GM18951 (cell line): Measurements from ENCODE around the gene NTN5.

Experiments
- POLR2A ChIP-seq: IDR thresholded peaks from 4 replicates; pipeline ENCODE4 v1.6.1; 2011; ENCODE audit warnings: mild to moderate bottlenecking; ENCODE audit not compliant: insufficient read length, insufficient read depth; ENCODE audit errors: extremely low read depth
- in situ Hi-C: fragments of 300-500 bp; cut with MboI; formaldehyde crosslinking; loops from one replicate; pipeline ENCODE4 v1.12.0; 2022; ENCODE audit warnings: low sequenced_read_pairs, mixed read lengths, inconsistent platforms; ENCODE audit not compliant: unreplicated experiment

Gene NTN5

GRCh38 chr19:48630296-48631063 lies 42.3 kb downstream of the NTN5 start:
- no peak for TF ChIP-seq POLR2A
- in situ Hi-C loops: no loop called here

DNA sequence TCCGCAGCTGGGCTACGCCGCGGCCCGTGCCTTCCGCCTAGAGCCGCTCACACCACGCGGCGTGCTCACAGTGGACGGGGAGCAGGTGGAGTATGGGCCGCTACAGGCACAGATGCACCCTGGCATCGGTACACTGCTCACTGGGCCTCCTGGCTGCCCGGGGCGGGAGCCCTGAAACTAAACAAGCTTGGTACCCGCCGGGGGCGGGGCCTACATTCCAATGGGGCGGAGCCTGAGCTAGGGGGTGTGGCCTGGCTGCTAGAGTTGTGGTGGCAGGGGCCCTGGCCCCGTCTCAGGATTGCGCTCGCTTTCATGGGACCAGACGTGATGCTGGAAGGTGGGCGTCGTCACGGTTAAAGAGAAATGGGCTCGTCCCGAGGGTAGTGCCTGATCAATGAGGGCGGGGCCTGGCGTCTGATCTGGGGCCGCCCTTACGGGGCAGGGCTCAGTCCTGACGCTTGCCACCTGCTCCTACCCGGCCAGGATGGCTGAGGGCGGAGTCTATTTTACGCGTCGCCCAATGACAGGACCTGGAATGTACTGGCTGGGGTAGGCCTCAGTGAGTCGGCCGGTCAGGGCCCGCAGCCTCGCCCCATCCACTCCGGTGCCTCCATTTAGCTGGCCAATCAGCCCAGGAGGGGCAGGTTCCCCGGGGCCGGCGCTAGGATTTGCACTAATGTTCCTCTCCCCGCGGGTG lies 43.1 kb downstream of the NTN5 start:
- TF ChIP-seq POLR2A: peak; percentile 37
- in situ Hi-C loops: no loop called here

DNA sequence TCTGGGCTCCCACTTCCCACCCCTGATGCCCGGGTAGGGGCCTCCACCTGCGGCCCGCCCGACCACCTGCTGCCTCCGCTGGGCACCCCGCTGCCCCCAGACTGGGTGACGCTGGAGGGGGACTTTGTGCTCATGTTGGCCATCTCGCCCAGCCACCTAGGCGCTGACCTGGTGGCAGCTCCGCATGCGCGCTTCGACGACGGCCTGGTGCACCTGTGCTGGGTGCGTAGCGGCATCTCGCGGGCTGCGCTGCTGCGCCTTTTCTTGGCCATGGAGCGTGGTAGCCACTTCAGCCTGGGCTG lies 43.6 kb downstream of the NTN5 start:
- no peak for TF ChIP-seq POLR2A
- in situ Hi-C loops: no loop called here

GRCh38 chr19:48628486-48629296 lies 44.1 kb downstream of the NTN5 start:
- TF ChIP-seq POLR2A: peak; percentile 16
- in situ Hi-C loops: no loop called here

- in situ Hi-C loops: no loop called here
- no peak for TF ChIP-seq POLR2A
Observed at GRCh38 chr19:48627865-48628314, 44.9 kb downstream of the NTN5 start.

GRCh38 chr19:48627201-48627864 lies 45.5 kb downstream of the NTN5 start:
- in situ Hi-C loops: no loop called here

GRCh38 chr19:48625891-48626327 lies 46.9 kb downstream of the NTN5 start:
- TF ChIP-seq POLR2A: no peak
- in situ Hi-C loops: no loop called here

More at GRCh38 chr19:48627201-48627864, 45.5 kb downstream of the NTN5 start:
- no peak for TF ChIP-seq POLR2A

- in situ Hi-C loops: no loop called here
Observed at GRCh38 chr19:48624791-48625723, 47.8 kb downstream of the NTN5 start.

GRCh38 chr19:48624067-48624594 lies 48.7 kb downstream of the NTN5 start:
- peak; percentile 51 for TF ChIP-seq POLR2A
- in situ Hi-C loops: no loop called here

More at GRCh38 chr19:48624791-48625723, 47.8 kb downstream of the NTN5 start:
- TF ChIP-seq POLR2A: no peak

DNA sequence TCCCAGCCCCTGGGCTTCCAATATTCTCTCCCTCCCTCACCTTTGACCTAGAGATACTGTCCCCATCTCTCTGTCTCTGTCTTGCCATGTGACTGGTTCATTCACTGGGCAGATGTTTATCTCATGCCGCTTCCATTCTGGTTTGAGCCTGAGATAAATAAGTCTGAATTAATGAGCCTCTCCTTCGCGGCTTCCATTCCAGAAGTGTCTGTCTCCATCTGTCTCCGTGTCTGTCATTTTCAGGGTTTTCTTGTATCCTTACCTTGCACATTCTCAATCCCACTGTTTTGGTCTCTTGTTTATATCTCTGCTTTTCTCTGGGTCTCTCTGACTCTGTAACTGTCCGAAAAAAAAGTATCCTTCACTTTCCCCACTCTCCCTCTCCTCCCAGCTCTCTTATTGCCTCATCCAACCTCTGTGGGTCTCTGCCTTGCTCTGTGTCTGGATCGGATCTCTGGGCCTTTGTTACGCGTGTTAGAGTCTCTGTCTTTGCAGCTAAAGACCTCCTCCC lies 49.2 kb downstream of the NTN5 start:
- TF ChIP-seq POLR2A: no peak
- in situ Hi-C loops: no loop called here
